Stomach (tissue), 4 donors: ENCODE measurements around the gene ORM1.

Experiments
- CTCF ChIP-seq, 7 experiments: fragments of 450-650 bp in 4 of 7; fragments of 200-600 bp in 3 of 7; sonication (generic) in 3 of 7; IDR thresholded peaks; one replicate each; pipeline ENCODE4 v1.5.1; 2016 to 2019; ENCODE audit warnings: antibody characterized with exemption in 7 of 7, control low read depth in 2 of 7, mild to moderate bottlenecking in 1 of 7
- POLR2A ChIP-seq, 4 donors: fragments of 450-650 bp; IDR thresholded peaks; one replicate each; pipeline ENCODE4 v1.6.1; 2016; ENCODE audit warnings: antibody characterized with exemption in 4 of 4, control low read depth in 2 of 4, mild to moderate bottlenecking in 1 of 4, moderate library complexity in 1 of 4

GRCh38 chr9:114367772-114368569 is 45.1 kb downstream of the ORM1 start:
- TF ChIP-seq CTCF (IDR thresholded peaks at IDR 0.05) (no peak), POLR2A (IDR thresholded peaks at IDR 0.05) (no peak)
